H1 (cell line): Measurements from ENCODE around the gene ERICH3. TPM values are rescaled to one million over a fixed set of nuclear protein-coding genes. Genes with fewer than 3 reads are reported as not detected.

Source experiments
- CHD1 ChIP-seq: IDR thresholded peaks from 2 replicates; pipeline ENCODE4 v1.6.1; 2012; ENCODE audit warnings: low read depth, low read length, improper control_type of control experiment
- CHD2 ChIP-seq: IDR thresholded peaks from 2 replicates; pipeline ENCODE4 v1.6.1; 2012; ENCODE audit warnings: low read length, improper control_type of control experiment
- HDAC6 ChIP-seq: IDR thresholded peaks from one replicate; pipeline ENCODE4 v1.7.1; 2012; ENCODE audit warnings: low read depth, mild to moderate bottlenecking, inconsistent platforms, low read length, moderate library complexity
- KDM1A ChIP-seq: fragments of 200-600, 300-600 bp; sonication (generic); IDR thresholded peaks from 2 replicates; pipeline ENCODE4 v1.7.1; 2016; ENCODE audit warnings: mild to moderate bottlenecking, low read length, borderline replicate concordance
- KDM5A ChIP-seq: fragments of 200-600 bp; IDR thresholded peaks from 2 replicates; pipeline ENCODE4 v1.7.1; 2012; ENCODE audit warnings: mild to moderate bottlenecking, low read length, inconsistent platforms, mixed read lengths
- MAFK ChIP-seq: IDR thresholded peaks from 2 replicates; pipeline ENCODE4 v1.6.1; 2012; ENCODE audit warnings: low read depth, mild to moderate bottlenecking, improper control_type of control experiment, low read length
- PHF8 ChIP-seq: fragments of 200-600 bp; sonication (generic); conservative IDR thresholded peaks from 2 replicates; pipeline ENCODE4 v1.7.1; 2012; ENCODE audit warnings: low read depth, mild to moderate bottlenecking, inconsistent platforms, low read length, moderate library complexity
- TBP ChIP-seq: IDR thresholded peaks from 2 replicates; pipeline ENCODE4 v1.6.1; 2011; ENCODE audit warnings: low read depth, low read length, improper control_type of control experiment
- polyA plus RNA-seq, 7 experiments: library from polyadenylated mRNA; depleted of rRNA in 3 of 7; stranded (reverse) in 5 of 7; unstranded in 2 of 7; fragments of >200 nt in 5 of 7; fragments of 200-250 nt in 2 of 7; gene quantifications; 1 replicate in 5 of 7; 2 replicates in 1 of 7; 4 replicates in 1 of 7; pipeline versions ENCODE4 v1.2.1 to v1.2.3, GENCODE V29; 2011 to 2013; ENCODE audit warnings: missing spikeins in 2 of 7, mixed read lengths in 2 of 7
- total RNA-seq: library from RNA; stranded (reverse); fragmentation: NEBNext Ultra II Directional; extraction: Animal tissue kit (Norgen Biotek cat#: 25700); gene quantifications from 2 replicates; pipeline ENCODE4 v1.2.1, GENCODE V29; 2021
- TF ChIP-seq, protein P1 (sequence below): fragments of 300-600 bp; sonication (generic); IDR thresholded peaks from 2 replicates; pipeline ENCODE4 v1.7.1; 2012; ENCODE audit warnings: low read length, moderate library complexity, mild to moderate bottlenecking, inconsistent platforms; ENCODE audit not compliant: insufficient replicate concordance
- TF ChIP-seq, protein P2 (sequence below): IDR thresholded peaks from 2 replicates; pipeline ENCODE4 v1.6.1; 2012; ENCODE audit warnings: low read length, inconsistent platforms

Gene ERICH3
- total and polyA plus RNA-seq, 2 of the 8 experiments (the other 6 are each of a cell fraction or from before 2014, with no cell fraction given) = 0.02 TPM; not detected in 1

DNA sequence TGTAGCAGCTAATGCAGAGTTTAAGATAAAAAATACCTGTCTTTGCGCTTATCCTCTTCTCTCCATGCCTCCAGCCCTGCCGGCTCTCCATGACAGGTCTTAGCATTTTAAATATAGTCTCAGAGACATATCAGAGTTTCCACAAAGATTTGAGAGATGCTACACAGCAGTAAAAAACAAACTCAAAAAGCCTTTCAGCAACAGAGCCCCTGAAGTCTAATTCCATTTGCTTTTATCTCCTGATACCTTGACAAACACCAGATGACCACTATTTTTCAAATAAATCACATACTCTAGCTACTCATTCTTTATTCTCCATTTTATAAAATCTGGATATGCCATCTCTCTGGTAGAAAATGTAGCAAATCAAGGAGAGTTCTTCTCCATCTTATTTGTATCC, 81.6 kb downstream of the ERICH3 start (continued):
- TF ChIP-seq, protein P1, sequence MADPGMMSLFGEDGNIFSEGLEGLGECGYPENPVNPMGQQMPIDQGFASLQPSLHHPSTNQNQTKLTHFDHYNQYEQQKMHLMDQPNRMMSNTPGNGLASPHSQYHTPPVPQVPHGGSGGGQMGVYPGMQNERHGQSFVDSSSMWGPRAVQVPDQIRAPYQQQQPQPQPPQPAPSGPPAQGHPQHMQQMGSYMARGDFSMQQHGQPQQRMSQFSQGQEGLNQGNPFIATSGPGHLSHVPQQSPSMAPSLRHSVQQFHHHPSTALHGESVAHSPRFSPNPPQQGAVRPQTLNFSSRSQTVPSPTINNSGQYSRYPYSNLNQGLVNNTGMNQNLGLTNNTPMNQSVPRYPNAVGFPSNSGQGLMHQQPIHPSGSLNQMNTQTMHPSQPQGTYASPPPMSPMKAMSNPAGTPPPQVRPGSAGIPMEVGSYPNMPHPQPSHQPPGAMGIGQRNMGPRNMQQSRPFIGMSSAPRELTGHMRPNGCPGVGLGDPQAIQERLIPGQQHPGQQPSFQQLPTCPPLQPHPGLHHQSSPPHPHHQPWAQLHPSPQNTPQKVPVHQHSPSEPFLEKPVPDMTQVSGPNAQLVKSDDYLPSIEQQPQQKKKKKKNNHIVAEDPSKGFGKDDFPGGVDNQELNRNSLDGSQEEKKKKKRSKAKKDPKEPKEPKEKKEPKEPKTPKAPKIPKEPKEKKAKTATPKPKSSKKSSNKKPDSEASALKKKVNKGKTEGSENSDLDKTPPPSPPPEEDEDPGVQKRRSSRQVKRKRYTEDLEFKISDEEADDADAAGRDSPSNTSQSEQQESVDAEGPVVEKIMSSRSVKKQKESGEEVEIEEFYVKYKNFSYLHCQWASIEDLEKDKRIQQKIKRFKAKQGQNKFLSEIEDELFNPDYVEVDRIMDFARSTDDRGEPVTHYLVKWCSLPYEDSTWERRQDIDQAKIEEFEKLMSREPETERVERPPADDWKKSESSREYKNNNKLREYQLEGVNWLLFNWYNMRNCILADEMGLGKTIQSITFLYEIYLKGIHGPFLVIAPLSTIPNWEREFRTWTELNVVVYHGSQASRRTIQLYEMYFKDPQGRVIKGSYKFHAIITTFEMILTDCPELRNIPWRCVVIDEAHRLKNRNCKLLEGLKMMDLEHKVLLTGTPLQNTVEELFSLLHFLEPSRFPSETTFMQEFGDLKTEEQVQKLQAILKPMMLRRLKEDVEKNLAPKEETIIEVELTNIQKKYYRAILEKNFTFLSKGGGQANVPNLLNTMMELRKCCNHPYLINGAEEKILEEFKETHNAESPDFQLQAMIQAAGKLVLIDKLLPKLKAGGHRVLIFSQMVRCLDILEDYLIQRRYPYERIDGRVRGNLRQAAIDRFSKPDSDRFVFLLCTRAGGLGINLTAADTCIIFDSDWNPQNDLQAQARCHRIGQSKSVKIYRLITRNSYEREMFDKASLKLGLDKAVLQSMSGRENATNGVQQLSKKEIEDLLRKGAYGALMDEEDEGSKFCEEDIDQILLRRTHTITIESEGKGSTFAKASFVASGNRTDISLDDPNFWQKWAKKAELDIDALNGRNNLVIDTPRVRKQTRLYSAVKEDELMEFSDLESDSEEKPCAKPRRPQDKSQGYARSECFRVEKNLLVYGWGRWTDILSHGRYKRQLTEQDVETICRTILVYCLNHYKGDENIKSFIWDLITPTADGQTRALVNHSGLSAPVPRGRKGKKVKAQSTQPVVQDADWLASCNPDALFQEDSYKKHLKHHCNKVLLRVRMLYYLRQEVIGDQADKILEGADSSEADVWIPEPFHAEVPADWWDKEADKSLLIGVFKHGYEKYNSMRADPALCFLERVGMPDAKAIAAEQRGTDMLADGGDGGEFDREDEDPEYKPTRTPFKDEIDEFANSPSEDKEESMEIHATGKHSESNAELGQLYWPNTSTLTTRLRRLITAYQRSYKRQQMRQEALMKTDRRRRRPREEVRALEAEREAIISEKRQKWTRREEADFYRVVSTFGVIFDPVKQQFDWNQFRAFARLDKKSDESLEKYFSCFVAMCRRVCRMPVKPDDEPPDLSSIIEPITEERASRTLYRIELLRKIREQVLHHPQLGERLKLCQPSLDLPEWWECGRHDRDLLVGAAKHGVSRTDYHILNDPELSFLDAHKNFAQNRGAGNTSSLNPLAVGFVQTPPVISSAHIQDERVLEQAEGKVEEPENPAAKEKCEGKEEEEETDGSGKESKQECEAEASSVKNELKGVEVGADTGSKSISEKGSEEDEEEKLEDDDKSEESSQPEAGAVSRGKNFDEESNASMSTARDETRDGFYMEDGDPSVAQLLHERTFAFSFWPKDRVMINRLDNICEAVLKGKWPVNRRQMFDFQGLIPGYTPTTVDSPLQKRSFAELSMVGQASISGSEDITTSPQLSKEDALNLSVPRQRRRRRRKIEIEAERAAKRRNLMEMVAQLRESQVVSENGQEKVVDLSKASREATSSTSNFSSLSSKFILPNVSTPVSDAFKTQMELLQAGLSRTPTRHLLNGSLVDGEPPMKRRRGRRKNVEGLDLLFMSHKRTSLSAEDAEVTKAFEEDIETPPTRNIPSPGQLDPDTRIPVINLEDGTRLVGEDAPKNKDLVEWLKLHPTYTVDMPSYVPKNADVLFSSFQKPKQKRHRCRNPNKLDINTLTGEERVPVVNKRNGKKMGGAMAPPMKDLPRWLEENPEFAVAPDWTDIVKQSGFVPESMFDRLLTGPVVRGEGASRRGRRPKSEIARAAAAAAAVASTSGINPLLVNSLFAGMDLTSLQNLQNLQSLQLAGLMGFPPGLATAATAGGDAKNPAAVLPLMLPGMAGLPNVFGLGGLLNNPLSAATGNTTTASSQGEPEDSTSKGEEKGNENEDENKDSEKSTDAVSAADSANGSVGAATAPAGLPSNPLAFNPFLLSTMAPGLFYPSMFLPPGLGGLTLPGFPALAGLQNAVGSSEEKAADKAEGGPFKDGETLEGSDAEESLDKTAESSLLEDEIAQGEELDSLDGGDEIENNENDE = no peak
- TF ChIP-seq PHF8 = no peak
- TF ChIP-seq KDM1A = no peak
- TF ChIP-seq MAFK = no peak
- TF ChIP-seq CHD1 = no peak
- TF ChIP-seq HDAC6 = no peak
- no peak for TF ChIP-seq TBP
- TF ChIP-seq, protein P2, sequence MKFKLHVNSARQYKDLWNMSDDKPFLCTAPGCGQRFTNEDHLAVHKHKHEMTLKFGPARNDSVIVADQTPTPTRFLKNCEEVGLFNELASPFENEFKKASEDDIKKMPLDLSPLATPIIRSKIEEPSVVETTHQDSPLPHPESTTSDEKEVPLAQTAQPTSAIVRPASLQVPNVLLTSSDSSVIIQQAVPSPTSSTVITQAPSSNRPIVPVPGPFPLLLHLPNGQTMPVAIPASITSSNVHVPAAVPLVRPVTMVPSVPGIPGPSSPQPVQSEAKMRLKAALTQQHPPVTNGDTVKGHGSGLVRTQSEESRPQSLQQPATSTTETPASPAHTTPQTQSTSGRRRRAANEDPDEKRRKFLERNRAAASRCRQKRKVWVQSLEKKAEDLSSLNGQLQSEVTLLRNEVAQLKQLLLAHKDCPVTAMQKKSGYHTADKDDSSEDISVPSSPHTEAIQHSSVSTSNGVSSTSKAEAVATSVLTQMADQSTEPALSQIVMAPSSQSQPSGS = no peak
- TF ChIP-seq KDM5A = no peak
- no peak for TF ChIP-seq CHD2
